Measurements from ENCODE around the gene MYO1G.

Gene MYO1G

DNA sequence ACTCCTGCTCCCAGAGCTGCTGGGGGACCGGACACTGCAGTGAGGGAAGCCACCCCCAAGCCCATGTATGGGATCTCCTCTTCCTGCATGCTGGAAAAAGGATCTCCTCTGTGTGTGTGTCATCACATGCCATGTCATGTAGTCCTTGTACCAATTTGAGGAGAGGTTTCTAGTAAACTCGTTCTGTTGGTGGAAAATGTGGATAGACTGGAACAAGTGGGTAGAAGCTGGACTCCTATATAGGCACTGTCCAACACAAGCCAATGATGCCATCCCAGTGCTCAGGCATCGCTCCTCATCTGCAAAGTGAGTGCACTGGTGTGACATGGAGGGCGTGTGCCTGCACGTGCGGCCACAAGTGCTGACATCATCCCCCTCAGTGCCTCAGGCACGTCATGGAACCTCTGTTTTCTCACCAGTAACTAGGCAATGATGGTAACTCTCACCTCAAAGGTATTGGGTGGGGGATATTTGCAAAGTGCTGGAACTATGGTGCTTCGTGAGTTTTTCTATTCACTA lies 19.3 kb downstream of the MYO1G start:
- Histone ChIP-seq H4K91ac (ENCODE audit: low read depth, low read length, poor library complexity) (no peak overlapping the region), H4K8ac (ENCODE audit: low read depth, low read length) (no peak overlapping the region), H3K14ac (ENCODE audit: low read length) (no peak overlapping the region), H2BK12ac (ENCODE audit: low read length) (no peak overlapping the region), H3K9ac (ENCODE audit: low read depth, low read length, poor library complexity) (no peak overlapping the region), H3K4me1 (ENCODE audit: control insufficient read depth in 2 of 2, insufficient read depth in 1 of 2, low read depth in 1 of 2, low read length in 2 of 2) (peaks cover 2 to 7% of the 10 kb centered on the region in 2 donors), H2BK15ac (ENCODE audit: low read length) (no peak overlapping the region), H3K18ac (ENCODE audit: low read length) (no peak overlapping the region), H2BK5ac (ENCODE audit: low read length) (no peak overlapping the region), H3K27me3 (ENCODE audit: control insufficient read depth in 3 of 3, insufficient read depth in 3 of 3, low read depth in 1 of 3, low read length in 3 of 3) (peaks cover 0 to 33% (median 13%) of the 10 kb centered on the region in 3 experiments), H3K4me3 (ENCODE audit: low read length in 2 of 2) (no peak overlapping the region), H2BK120ac (ENCODE audit: low read depth, low read length) (no peak overlapping the region), H3K9me3 (replicated peaks in 1 of 2; ENCODE audit: control insufficient read depth in 2 of 2, insufficient read depth in 1 of 2, low read depth in 1 of 2, low read length in 2 of 2) (no peaks in the 10 kb centered on the region), H3K36me3 (replicated peaks in 1 of 2; ENCODE audit: control insufficient read depth in 2 of 2, insufficient read depth in 2 of 2, low read length in 2 of 2) (no peaks in the 10 kb centered on the region), H3K4ac (ENCODE audit: low read length) (no peak overlapping the region), H3K23ac (ENCODE audit: low read depth, low read length, poor library complexity) (no peak overlapping the region), H3K27ac (replicated peaks; ENCODE audit: low read length) (no peak overlapping the region), H2AK5ac (ENCODE audit: low read depth, low read length) (no peak overlapping the region), H2AFZ (ENCODE audit: low read length) (no peak overlapping the region), H3K4me2 (ENCODE audit: insufficient read depth, low read length, poor library complexity, severe bottlenecking) (no peak overlapping the region), H3K79me1 (ENCODE audit: low read depth, low read length) (peaks cover 3% of the 10 kb centered on the region)
- no peak for DNase-seq (ENCODE audit: low spot score)
- no CpG with 5 or more reads among the region's 8 CpGs for WGBS, 2 donors (ENCODE audit: extremely low coverage in 2 of 2, insufficient read length in 2 of 2, insufficient replicate concordance in 1 of 2)

DNA sequence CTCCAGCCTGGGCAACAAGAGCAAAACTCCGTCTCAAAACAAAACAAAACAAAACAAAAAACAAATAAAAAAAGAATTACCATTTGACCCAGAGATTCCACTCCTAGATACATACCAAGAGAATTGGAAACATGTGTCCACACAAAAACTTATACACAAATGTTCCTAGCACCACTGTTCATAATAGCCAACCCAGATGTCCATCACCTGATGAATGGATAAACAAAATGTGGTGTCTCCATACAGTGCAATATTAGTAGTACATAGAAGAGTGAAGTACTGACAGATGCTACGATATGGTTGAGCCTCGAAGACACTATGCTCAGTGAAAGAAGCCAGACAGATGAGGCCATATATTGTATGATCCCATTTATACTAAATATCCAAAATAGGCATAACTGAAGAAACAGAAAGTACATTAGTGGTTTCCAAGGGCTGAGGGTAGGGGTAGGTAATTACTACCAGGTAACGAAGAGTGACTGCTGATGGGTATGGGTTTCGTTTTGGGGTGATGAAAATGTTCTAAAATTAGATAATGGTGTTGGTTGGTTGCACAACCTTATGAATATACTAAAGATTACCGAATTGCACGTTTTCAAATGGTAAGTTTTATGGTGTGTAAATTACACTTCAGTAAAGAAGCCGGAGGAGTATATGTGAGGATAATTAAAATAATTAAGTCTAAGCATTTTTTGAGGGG lies 20.0 kb downstream of the MYO1G start:
- no peak overlapping the region for H2BK12ac ChIP-seq (ENCODE audit: low read length)
- no peak overlapping the region for H3K4me2 ChIP-seq (ENCODE audit: insufficient read depth, low read length, poor library complexity, severe bottlenecking)
- no peak overlapping the region for H2AFZ ChIP-seq (ENCODE audit: low read length)
- no peak overlapping the region for H2BK5ac ChIP-seq (ENCODE audit: low read length)
- 100% methylated on average over 1 of the region's 8 CpGs; no CpG with 5 or more reads in 1 of the 2 donors for WGBS, 2 donors (ENCODE audit: extremely low coverage in 2 of 2, insufficient read length in 2 of 2, insufficient replicate concordance in 1 of 2)
- no peak overlapping the region for H3K9ac ChIP-seq (ENCODE audit: low read depth, low read length, poor library complexity)
- H3K4me3 ChIP-seq (ENCODE audit: low read length in 2 of 2), result no peak overlapping the region
- no peak overlapping the region for H2AK5ac ChIP-seq (ENCODE audit: low read depth, low read length)
- peaks cover 0 to 26% (median 13%) of the 10 kb centered on the region in 3 experiments for H3K27me3 ChIP-seq (ENCODE audit: control insufficient read depth in 3 of 3, insufficient read depth in 3 of 3, low read depth in 1 of 3, low read length in 3 of 3)
- H3K4ac ChIP-seq (ENCODE audit: low read length), result no peak overlapping the region
- H3K9me3 ChIP-seq (replicated peaks in 1 of 2; ENCODE audit: control insufficient read depth in 2 of 2, insufficient read depth in 1 of 2, low read depth in 1 of 2, low read length in 2 of 2), result no peaks in the 10 kb centered on the region
- no peak overlapping the region for H4K8ac ChIP-seq (ENCODE audit: low read depth, low read length)
- H2BK15ac ChIP-seq (ENCODE audit: low read length), result no peak overlapping the region
- no peak overlapping the region for H2BK120ac ChIP-seq (ENCODE audit: low read depth, low read length)
- no peak overlapping the region for H3K18ac ChIP-seq (ENCODE audit: low read length)
- no peak for DNase-seq (ENCODE audit: low spot score)
- H3K79me1 ChIP-seq (ENCODE audit: low read depth, low read length), result no peaks in the 10 kb centered on the region
- no peaks in the 10 kb centered on the region for H3K36me3 ChIP-seq (replicated peaks in 1 of 2; ENCODE audit: control insufficient read depth in 2 of 2, insufficient read depth in 2 of 2, low read length in 2 of 2)
- peaks cover 2 to 7% of the 10 kb centered on the region in 2 donors for H3K4me1 ChIP-seq (ENCODE audit: control insufficient read depth in 2 of 2, insufficient read depth in 1 of 2, low read depth in 1 of 2, low read length in 2 of 2)
- no peak overlapping the region for H4K91ac ChIP-seq (ENCODE audit: low read depth, low read length, poor library complexity)
- H3K23ac ChIP-seq (ENCODE audit: low read depth, low read length, poor library complexity), result no peak overlapping the region
- H3K14ac ChIP-seq (ENCODE audit: low read length), result no peak overlapping the region
- no peak overlapping the region for H3K27ac ChIP-seq (replicated peaks; ENCODE audit: low read length)

DNA sequence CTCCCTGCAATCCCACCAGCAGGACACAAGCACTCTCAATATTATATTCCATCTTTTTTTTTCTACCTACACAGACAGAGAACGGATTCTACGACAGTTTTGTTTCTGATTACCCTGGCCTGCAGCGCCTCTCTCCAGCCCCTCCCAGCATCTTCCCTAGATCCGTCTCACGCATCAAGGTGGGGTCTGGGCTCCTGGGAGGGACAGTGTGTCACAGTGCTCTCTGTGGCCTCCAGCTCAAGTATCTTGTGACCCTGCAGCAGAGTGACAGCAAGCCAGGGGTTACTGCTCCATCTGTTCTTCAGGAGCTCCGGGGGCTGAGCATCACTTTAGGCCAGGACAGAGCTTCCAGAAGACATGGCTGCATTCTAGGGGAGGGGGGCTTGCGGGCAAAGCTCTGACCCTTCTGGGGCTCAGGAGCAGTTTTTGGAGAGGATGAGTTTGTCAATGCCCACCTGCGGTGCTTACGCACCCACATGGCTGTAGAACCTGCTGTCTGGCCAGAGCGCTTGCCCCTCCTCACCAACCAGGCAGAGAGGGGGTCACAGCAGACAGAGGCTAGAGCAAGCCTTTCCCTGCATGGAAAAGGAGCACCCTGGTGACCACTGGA lies 22.6 kb downstream of the MYO1G start:
- Histone ChIP-seq H3K79me1 (ENCODE audit: low read depth, low read length) (no peaks in the 10 kb centered on the region), H3K4me2 (ENCODE audit: insufficient read depth, low read length, poor library complexity, severe bottlenecking) (no peak overlapping the region), H3K4ac (ENCODE audit: low read length) (no peak overlapping the region), H3K9me3 (replicated peaks in 1 of 2; ENCODE audit: control insufficient read depth in 2 of 2, insufficient read depth in 1 of 2, low read depth in 1 of 2, low read length in 2 of 2) (no peaks in the 10 kb centered on the region), H4K8ac (ENCODE audit: low read depth, low read length) (peak overlapping the region; percentile 78), H4K91ac (ENCODE audit: low read depth, low read length, poor library complexity) (no peak overlapping the region), H3K36me3 (replicated peaks in 1 of 2; ENCODE audit: control insufficient read depth in 2 of 2, insufficient read depth in 2 of 2, low read length in 2 of 2) (no peaks in the 10 kb centered on the region), H3K9ac (ENCODE audit: low read depth, low read length, poor library complexity) (no peak overlapping the region), H3K23ac (ENCODE audit: low read depth, low read length, poor library complexity) (no peak overlapping the region), H2BK120ac (ENCODE audit: low read depth, low read length) (no peak overlapping the region), H3K27ac (replicated peaks; ENCODE audit: low read length) (no peak overlapping the region), H2BK15ac (ENCODE audit: low read length) (peak overlapping the region; percentile 44), H2AK5ac (ENCODE audit: low read depth, low read length) (no peak overlapping the region), H3K4me3 (ENCODE audit: low read length in 2 of 2) (no peak overlapping the region), H2BK12ac (ENCODE audit: low read length) (no peak overlapping the region), H3K14ac (ENCODE audit: low read length) (no peak overlapping the region), H2BK5ac (ENCODE audit: low read length) (no peak overlapping the region), H2AFZ (ENCODE audit: low read length) (no peak overlapping the region), H3K18ac (ENCODE audit: low read length) (no peak overlapping the region), H3K4me1 (ENCODE audit: control insufficient read depth in 2 of 2, insufficient read depth in 1 of 2, low read depth in 1 of 2, low read length in 2 of 2) (peaks cover 0 to 7% of the 10 kb centered on the region in 2 donors), H3K27me3 (ENCODE audit: control insufficient read depth in 3 of 3, insufficient read depth in 3 of 3, low read depth in 1 of 3, low read length in 3 of 3) (peaks cover 0 to 9% (median 0%) of the 10 kb centered on the region in 3 experiments)
- no CpG with 5 or more reads among the region's 10 CpGs for WGBS, 2 donors (ENCODE audit: extremely low coverage in 2 of 2, insufficient read length in 2 of 2, insufficient replicate concordance in 1 of 2)
- no peak for DNase-seq (ENCODE audit: low spot score)

DNA sequence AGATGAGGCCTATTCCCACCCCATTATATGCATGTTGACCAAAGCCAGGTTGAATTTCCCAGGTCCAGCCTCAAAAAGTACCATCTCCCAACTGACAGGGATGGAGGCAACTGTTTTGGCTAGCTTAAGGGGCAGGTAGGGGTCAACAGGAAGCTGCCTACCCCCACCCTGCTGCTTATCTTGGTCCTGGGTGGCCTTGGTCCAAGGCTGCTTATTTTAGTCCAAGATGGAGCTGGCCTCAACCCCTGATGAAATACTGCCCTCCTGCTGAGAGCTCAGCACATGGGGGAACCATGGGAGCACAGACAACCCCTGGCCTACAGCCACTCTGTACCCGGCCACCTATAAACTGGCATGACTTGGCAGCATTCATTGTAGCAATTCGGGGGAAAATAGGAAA lies 23.1 kb downstream of the MYO1G start:
- Histone ChIP-seq H3K4ac (ENCODE audit: low read length) (no peak overlapping the region), H2AK5ac (ENCODE audit: low read depth, low read length) (no peak overlapping the region), H4K8ac (ENCODE audit: low read depth, low read length) (no peak overlapping the region), H3K27me3 (ENCODE audit: control insufficient read depth in 3 of 3, insufficient read depth in 3 of 3, low read depth in 1 of 3, low read length in 3 of 3) (peaks cover 0 to 9% (median 0%) of the 10 kb centered on the region in 3 experiments), H2BK12ac (ENCODE audit: low read length) (no peak overlapping the region), H3K36me3 (replicated peaks in 1 of 2; ENCODE audit: control insufficient read depth in 2 of 2, insufficient read depth in 2 of 2, low read length in 2 of 2) (no peaks in the 10 kb centered on the region), H4K91ac (ENCODE audit: low read depth, low read length, poor library complexity) (no peak overlapping the region), H3K14ac (ENCODE audit: low read length) (no peak overlapping the region), H3K4me3 (ENCODE audit: low read length in 2 of 2) (no peak overlapping the region), H3K4me2 (ENCODE audit: insufficient read depth, low read length, poor library complexity, severe bottlenecking) (no peak overlapping the region), H3K18ac (ENCODE audit: low read length) (no peak overlapping the region), H3K9me3 (replicated peaks in 1 of 2; ENCODE audit: control insufficient read depth in 2 of 2, insufficient read depth in 1 of 2, low read depth in 1 of 2, low read length in 2 of 2) (no peaks in the 10 kb centered on the region), H2AFZ (ENCODE audit: low read length) (no peak overlapping the region), H2BK15ac (ENCODE audit: low read length) (no peak overlapping the region), H3K23ac (ENCODE audit: low read depth, low read length, poor library complexity) (no peak overlapping the region), H3K4me1 (ENCODE audit: control insufficient read depth in 2 of 2, insufficient read depth in 1 of 2, low read depth in 1 of 2, low read length in 2 of 2) (peaks cover 0 to 7% of the 10 kb centered on the region in 2 donors), H3K79me1 (ENCODE audit: low read depth, low read length) (no peaks in the 10 kb centered on the region), H3K27ac (replicated peaks; ENCODE audit: low read length) (no peak overlapping the region), H2BK120ac (ENCODE audit: low read depth, low read length) (no peak overlapping the region), H3K9ac (ENCODE audit: low read depth, low read length, poor library complexity) (no peak overlapping the region), H2BK5ac (ENCODE audit: low read length) (no peak overlapping the region)
- no peak for DNase-seq (ENCODE audit: low spot score)
- no CpG with 5 or more reads among the region's 2 CpGs for WGBS, 2 donors (ENCODE audit: extremely low coverage in 2 of 2, insufficient read length in 2 of 2, insufficient replicate concordance in 1 of 2)

All from neuronal stem cell (in vitro differentiated cells).